Endothelial cell of umbilical vein (primary cell): ENCODE measurements around the gene MC2R. TPM values are rescaled to one million over a fixed set of nuclear protein-coding genes. Genes with fewer than 3 reads are reported as not detected.

Experiments used
- BruUV-seq: library from RNA; stranded (reverse); fragments of 400-500 nt; replicated peaks from 2 replicates; lab custom pipeline; 2021; lab: Mats Ljungman, UMichigan
- CTCF ChIA-PET: fragments of 300-600, 350-600 bp; sonication (Branson Sonifier 250); formaldehyde crosslinking; loops from one replicate; lab custom pipeline; 2021; ENCODE audit warnings: antibody characterized with exemption, inconsistent platforms; lab: Charles Lee
- POLR2A ChIA-PET: fragments of 300-600, 350-600 bp; sonication (Branson Sonifier 250); formaldehyde crosslinking; loops from one replicate; lab custom pipeline; 2021; ENCODE audit warnings: antibody characterized with exemption, inconsistent platforms; lab: Charles Lee
- DNase-seq: peaks from one replicate; pipeline ENCODE4 v3.0.0-alpha.2; 2011; ENCODE audit warnings: low read depth, low spot score
- FAIRE-seq: peaks from 2 replicates; lab custom pipeline; 2011; peaks lifted over from hg19 to GRCh38; lab: Jason Lieb, UNC
- H2AFZ ChIP-seq: 2 replicates; pipeline ENCODE4 v1.6.0; 2012; ENCODE audit warnings: low read depth, low read length, control low read depth, inconsistent platforms
- H3K27ac ChIP-seq: 2 replicates; pipeline ENCODE4 v1.5.1; 2011; ENCODE audit warnings: low read depth, mild to moderate bottlenecking, control low read depth, low read length, moderate library complexity; ENCODE audit not compliant: insufficient read depth
- H3K27me3 ChIP-seq, 2 experiments: 2 replicates each; pipeline versions ENCODE4 v1.6.0 to v1.6.1; 2011; ENCODE audit warnings: low read length in 2 of 2, mixed read lengths in 1 of 2; ENCODE audit not compliant: control insufficient read depth in 2 of 2, insufficient read depth in 2 of 2
- H3K36me3 ChIP-seq, 2 experiments: 2 replicates in 1 of 2; 3 replicates in 1 of 2; pipeline ENCODE4 v1.5.1; 2011; ENCODE audit warnings: low read length in 2 of 2, mild to moderate bottlenecking in 1 of 2, moderate library complexity in 1 of 2; ENCODE audit not compliant: control insufficient read depth in 2 of 2, insufficient read depth in 2 of 2; ENCODE audit errors: extremely low read depth in 1 of 2
- H3K4me1 ChIP-seq: 3 replicates; pipeline ENCODE4 v1.5.1; 2011; ENCODE audit warnings: mild to moderate bottlenecking, low read length; ENCODE audit not compliant: control insufficient read depth, insufficient read depth; ENCODE audit errors: extremely low read depth
- H3K4me2 ChIP-seq: 2 replicates; pipeline ENCODE4 v1.6.1; 2011; ENCODE audit warnings: low read length, control low read depth, mixed read lengths; ENCODE audit not compliant: insufficient read depth
- H3K4me3 ChIP-seq, 3 experiments: fragments of 200-600 bp in 1 of 3; sonication (generic), shearing (Covaris generic) in 1 of 3; replicated peaks in 1 of 3; 2 replicates each; pipeline ENCODE4 v1.5.1; 2011 to 2016; ENCODE audit warnings: control low read depth in 3 of 3, low read length in 3 of 3, mild to moderate bottlenecking in 2 of 3, inconsistent platforms in 1 of 3, low read depth in 1 of 3, moderate library complexity in 1 of 3; ENCODE audit not compliant: insufficient read depth in 1 of 3
- H3K79me2 ChIP-seq: 2 replicates; pipeline ENCODE4 v1.6.0; 2012; ENCODE audit warnings: low read length, inconsistent platforms; ENCODE audit not compliant: control insufficient read depth, insufficient read depth
- H3K9ac ChIP-seq: replicated peaks from 2 replicates; pipeline ENCODE3; 2011; ENCODE audit warnings: low read length, control low read depth; ENCODE audit not compliant: insufficient read depth; ENCODE audit errors: extremely low read depth
- H3K9me1 ChIP-seq: replicated peaks from 3 replicates; pipeline ENCODE4 v1.6.0; 2011; ENCODE audit warnings: mild to moderate bottlenecking, low read length; ENCODE audit not compliant: control insufficient read depth, insufficient read depth; ENCODE audit errors: extremely low read depth
- H3K9me3 ChIP-seq: replicated peaks from 2 replicates; pipeline ENCODE4 v1.5.1; 2012; ENCODE audit warnings: low read length, inconsistent platforms; ENCODE audit not compliant: control insufficient read depth, insufficient read depth
- H4K20me1 ChIP-seq: replicated peaks from 2 replicates; pipeline ENCODE3; 2011; ENCODE audit warnings: mild to moderate bottlenecking, low read length; ENCODE audit not compliant: control insufficient read depth, insufficient read depth; ENCODE audit errors: extremely low read depth
- EZH2 ChIP-seq: IDR thresholded peaks from 2 replicates; pipeline ENCODE4 v1.6.1; 2012; ENCODE audit warnings: borderline replicate concordance, low read depth, mild to moderate bottlenecking, moderate library complexity, low read length, inconsistent platforms; ENCODE audit not compliant: severe bottlenecking
- JUN ChIP-seq: IDR thresholded peaks from 2 replicates; pipeline ENCODE4 v1.6.1; 2011; ENCODE audit warnings: borderline replicate concordance, low read depth; ENCODE audit not compliant: insufficient read length, insufficient read depth
- POLR2AphosphoS5 ChIP-seq: IDR thresholded peaks from 2 replicates; pipeline ENCODE4 v1.6.1; 2012; ENCODE audit warnings: low read depth, mild to moderate bottlenecking, control low read depth, low read length, moderate library complexity; ENCODE audit not compliant: insufficient read depth
- dilution Hi-C: fragments of 300-500 bp; cut with MboI; formaldehyde crosslinking; loops from one replicate; pipeline ENCODE4 v1.15.0; 2019; ENCODE audit warnings: low sequenced_read_pairs; ENCODE audit not compliant: extremely low pct_ligation_motif_present
- intact Hi-C: fragments of 100-400 bp; cut with micrococcal nuclease; formaldehyde crosslinking; loops from one replicate; pipeline ENCODE4 v1.10.0; 2022
- polyA plus RNA-seq, 4 experiments: library from polyadenylated mRNA; depleted of rRNA in 3 of 4; stranded (reverse) in 3 of 4; unstranded in 1 of 4; fragments of >200 nt; gene quantifications; 2 replicates each; pipeline versions ENCODE4 v1.2.1 to v1.2.3, GENCODE V29; 2011 to 2012; ENCODE audit warnings: missing spikeins in 1 of 4
- total RNA-seq: library from RNA; stranded (reverse); gene quantifications from 2 replicates; pipeline ENCODE4 v1.2.3, GENCODE V29; 2021
- TF ChIP-seq, protein P1 (sequence below): IDR thresholded peaks from 2 replicates; pipeline ENCODE4 v1.6.1; 2011; ENCODE audit not compliant: insufficient read depth, insufficient read length

MC2R gene
- total and polyA plus RNA-seq, 2 donors (not counting 3 experiments of a cell fraction or from before 2014, with no cell fraction given): not detected

DNA sequence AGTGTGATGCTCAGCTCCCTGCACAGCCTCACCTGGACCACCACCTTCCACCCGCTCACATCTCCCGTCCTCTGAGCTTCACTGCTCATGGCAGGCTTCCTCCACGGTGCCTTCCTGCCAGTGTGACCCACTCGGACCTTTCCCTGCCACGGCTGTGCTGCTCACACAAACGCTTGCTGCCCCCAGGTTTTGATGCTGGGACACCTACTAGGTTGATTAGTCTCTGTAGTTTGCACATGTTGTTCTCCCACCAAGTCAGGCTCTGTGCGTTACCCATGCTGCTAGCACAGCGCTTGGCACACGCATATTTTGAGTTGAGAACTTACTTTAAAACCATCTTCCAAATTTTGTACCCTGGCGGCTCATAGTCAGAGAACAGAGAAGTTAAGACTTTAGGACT is 2.1 kb downstream of the MC2R start:
- H3K9me1 ChIP-seq: no peaks in the 10 kb centered on the region
- H3K4me3 ChIP-seq: no peak overlapping the region
- no peaks in the 10 kb centered on the region for H3K36me3 ChIP-seq
- no peak overlapping the region for H2AFZ ChIP-seq
- H3K9me3 ChIP-seq: peaks cover 2% of the 10 kb centered on the region
- no peak overlapping the region for H3K9ac ChIP-seq
- H3K27me3 ChIP-seq: no peaks in the 10 kb centered on the region
- no peak for DNase-seq
- ChIA-PET POLR2A (no interaction called here), CTCF (no interaction called here)
- intact Hi-C loops: no loop called here
- H4K20me1 ChIP-seq: no peaks in the 10 kb centered on the region
- FAIRE-seq: no peak
- BruUV-seq: no TSS peak
- H3K79me2 ChIP-seq: no peaks in the 10 kb centered on the region
- dilution Hi-C loops: no loop called here
- no peak overlapping the region for H3K4me2 ChIP-seq
- H3K27ac ChIP-seq: no peak overlapping the region
- no peaks in the 10 kb centered on the region for H3K4me1 ChIP-seq
- no peak for TF ChIP-seq POLR2AphosphoS5
- TF ChIP-seq, protein P1, sequence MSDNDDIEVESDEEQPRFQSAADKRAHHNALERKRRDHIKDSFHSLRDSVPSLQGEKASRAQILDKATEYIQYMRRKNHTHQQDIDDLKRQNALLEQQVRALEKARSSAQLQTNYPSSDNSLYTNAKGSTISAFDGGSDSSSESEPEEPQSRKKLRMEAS: no peak
- no peak for TF ChIP-seq JUN

DNA sequence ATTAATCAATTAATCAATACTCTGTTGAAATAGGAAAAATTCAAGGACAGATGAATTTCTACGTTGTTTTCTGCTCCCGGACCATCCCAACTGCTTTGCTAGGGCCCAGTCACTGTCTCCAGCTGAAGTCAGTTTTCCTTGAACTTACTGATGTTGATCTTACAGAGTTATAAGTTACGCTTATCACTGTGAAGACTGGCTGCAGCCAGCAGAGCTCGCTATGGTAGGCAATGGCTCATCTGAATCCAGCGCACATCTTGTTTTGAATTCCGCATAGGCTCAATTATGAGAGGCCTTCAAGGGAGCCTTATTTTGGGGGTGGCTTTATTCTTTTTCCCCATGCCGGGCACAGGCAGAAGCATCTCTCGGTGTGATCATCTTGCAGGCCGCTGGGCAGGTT is 2.7 kb downstream of the MC2R start:
- POLR2A ChIA-PET: no interaction called here

More for the DNA sequence above, 2.7 kb downstream of the MC2R start:
- dilution Hi-C loops (no loop called here), intact Hi-C loops (no loop called here)
- no peak overlapping the region for H3K9ac ChIP-seq
- H3K9me3 ChIP-seq: no peaks in the 10 kb centered on the region
- H3K79me2 ChIP-seq: no peaks in the 10 kb centered on the region
- H3K4me1 ChIP-seq: no peaks in the 10 kb centered on the region
- no peak overlapping the region for H3K4me3 ChIP-seq
- no peaks in the 10 kb centered on the region for H3K27me3 ChIP-seq
- FAIRE-seq (no peak), DNase-seq (no peak)
- H3K9me1 ChIP-seq: no peaks in the 10 kb centered on the region
- H3K27ac ChIP-seq: no peak overlapping the region
- no peak overlapping the region for H2AFZ ChIP-seq
- H3K36me3 ChIP-seq: no peaks in the 10 kb centered on the region
- BruUV-seq: no TSS peak
- H3K4me2 ChIP-seq: no peak overlapping the region
- no peaks in the 10 kb centered on the region for H4K20me1 ChIP-seq
- CTCF ChIA-PET: no interaction called here
- TF ChIP-seq EZH2: no peak
- TF ChIP-seq, protein P1: no peak
- TF ChIP-seq JUN: no peak
